GM12878 (cell line): ENCODE data around the gene PTPRN2. TPM values are rescaled to one million over a fixed set of nuclear protein-coding genes. Genes with fewer than 3 reads are reported as not detected.

Source experiments
- ATAC-seq: fragments of 200-7000 bp; cut with Tn5 transposase; 3 replicates; pipeline ENCODE4 v1.9.1; 2020; ENCODE audit warnings: mild to moderate bottlenecking, moderate library complexity
- BruUV-seq: library from RNA; stranded (reverse); fragments of 400-500 nt; replicated peaks from 2 replicates; lab custom pipeline; 2021; lab: Mats Ljungman, UMichigan
- CTCF ChIA-PET: fragments of 300-600 bp; sonication (Branson Sonifier 250); formaldehyde crosslinking; extraction: SDS; loops from one replicate; lab custom pipeline; 2021; ENCODE audit warnings: inconsistent platforms; lab: Yijun Ruan, JAX
- POLR2A ChIA-PET: fragments of 350-600 bp; formaldehyde crosslinking; extraction: SDS; loops from one replicate; lab custom pipeline; 2021; ENCODE audit warnings: inconsistent platforms; lab: Charles Lee
- RAD21 ChIA-PET: fragments of 300-600 bp; sonication (Branson Sonifier 250); formaldehyde crosslinking; loops from one replicate; lab custom pipeline; 2023; ENCODE audit warnings: antibody characterized with exemption; ENCODE audit not compliant: unreplicated experiment; lab: Charles Lee
- SMC1A ChIA-PET: fragments of 300-600 bp; sonication (Branson Sonifier 250); formaldehyde crosslinking; loops from one replicate; lab custom pipeline; 2023; ENCODE audit not compliant: unreplicated experiment, uncharacterized antibody; lab: Charles Lee
- DNase-seq: peaks from one replicate; pipeline ENCODE4 v3.0.0-alpha.2; 2011; ENCODE audit warnings: low read depth, low spot score
- FAIRE-seq: peaks from 3 replicates; lab custom pipeline; 2011; peaks lifted over from hg19 to GRCh38; lab: Jason Lieb, UNC
- H2AFZ ChIP-seq: 2 replicates; pipeline ENCODE4 v1.6.0; 2011; ENCODE audit warnings: low read depth, low read length, control low read depth; ENCODE audit not compliant: control insufficient read depth
- H3K27ac ChIP-seq: 2 replicates; pipeline ENCODE4 v1.5.1; 2011; ENCODE audit warnings: control low read depth; ENCODE audit not compliant: control insufficient read depth, insufficient read depth
- H3K27me3 ChIP-seq, 2 experiments: replicated peaks in 1 of 2; 2 replicates each; pipeline versions ENCODE4 v1.6.0 to v1.6.1; 2011; ENCODE audit warnings: low read length in 1 of 2; ENCODE audit not compliant: control insufficient read depth in 2 of 2, insufficient read depth in 2 of 2
- H3K36me3 ChIP-seq, 2 experiments: 2 replicates each; pipeline ENCODE4 v1.5.1; 2011; ENCODE audit warnings: low read length in 1 of 2; ENCODE audit not compliant: control insufficient read depth in 2 of 2, insufficient read depth in 2 of 2
- H3K4me1 ChIP-seq: 2 replicates; pipeline ENCODE4 v1.6.1; 2011; ENCODE audit warnings: mild to moderate bottlenecking, low read length, moderate library complexity, mixed read lengths; ENCODE audit not compliant: control insufficient read depth, insufficient read depth
- H3K4me2 ChIP-seq: 2 replicates; pipeline ENCODE4 v1.6.0; 2011; ENCODE audit warnings: control low read depth; ENCODE audit not compliant: control insufficient read depth, insufficient read depth
- H3K4me3 ChIP-seq: fragments of 200-600 bp; sonication (generic); 2 replicates; pipeline ENCODE4 v1.5.1; 2016
- H3K79me2 ChIP-seq: 2 replicates; pipeline ENCODE4 v1.6.0; 2011; ENCODE audit warnings: low read length; ENCODE audit not compliant: control insufficient read depth, insufficient read depth
- H3K9ac ChIP-seq: 2 replicates; pipeline ENCODE4 v1.8.0; 2011; ENCODE audit warnings: low read length, control low read depth, mixed read lengths; ENCODE audit not compliant: control insufficient read depth, insufficient read depth
- H3K9me3 ChIP-seq: replicated peaks from 3 replicates; pipeline ENCODE4 v1.5.1; 2011; ENCODE audit warnings: mild to moderate bottlenecking, low read length; ENCODE audit not compliant: control insufficient read depth, insufficient read depth
- H4K20me1 ChIP-seq: 2 replicates; pipeline ENCODE4 v1.6.0; 2011; ENCODE audit not compliant: control insufficient read depth, insufficient read depth
- ASH2L ChIP-seq: fragments of 300-600, 200-600 bp; sonication (generic); IDR thresholded peaks from 2 replicates; pipeline ENCODE4 v1.6.1; 2017; ENCODE audit warnings: low read depth, mild to moderate bottlenecking, borderline replicate concordance
- BHLHE40 ChIP-seq, 2 experiments: fragments of 450-650 bp in 1 of 2; IDR thresholded peaks; 2 replicates each; pipeline ENCODE4 v1.6.1; 2011 to 2017; ENCODE audit warnings: low read depth in 2 of 2, borderline replicate concordance in 1 of 2, improper control_type of control experiment in 1 of 2, low read length in 1 of 2, mild to moderate bottlenecking in 1 of 2
- CBX5 ChIP-seq: sonication (generic); IDR thresholded peaks from 2 replicates; pipeline ENCODE4 v1.6.1; 2016; ENCODE audit warnings: low read depth, moderate library complexity, mild to moderate bottlenecking, inconsistent platforms
- CEBPZ ChIP-seq: fragments of 150-350 bp; IDR thresholded peaks from 2 replicates; pipeline ENCODE4 v1.6.1; 2016; ENCODE audit warnings: low read depth, low read length
- CHD1 ChIP-seq: IDR thresholded peaks from 2 replicates; pipeline ENCODE4 v1.6.1; 2012; ENCODE audit warnings: low read depth, low read length, improper control_type of control experiment
- CUX1 ChIP-seq: IDR thresholded peaks from 2 replicates; pipeline ENCODE4 v1.6.1; 2012; ENCODE audit warnings: improper control_type of control experiment, low read depth, low read length; ENCODE audit not compliant: insufficient replicate concordance
- DPF2 ChIP-seq: fragments of 450-650 bp; IDR thresholded peaks from 2 replicates; pipeline ENCODE4 v1.6.1; 2017; ENCODE audit warnings: mild to moderate bottlenecking
- HSF1 ChIP-seq: fragments of 150-350 bp; IDR thresholded peaks from 2 replicates; pipeline ENCODE4 v1.6.1; 2014; ENCODE audit warnings: mild to moderate bottlenecking, low read depth, low read length
- MXI1 ChIP-seq: fragments of 150-350 bp; IDR thresholded peaks from 2 replicates; pipeline ENCODE4 v1.6.1; 2011; ENCODE audit warnings: low read depth, mild to moderate bottlenecking, inconsistent platforms, low read length, improper control_type of control experiment
- NFYA ChIP-seq: IDR thresholded peaks from 2 replicates; pipeline ENCODE4 v1.6.1; 2011; ENCODE audit warnings: low read depth, mild to moderate bottlenecking, low read length, improper control_type of control experiment, borderline replicate concordance
- PML ChIP-seq: IDR thresholded peaks from 2 replicates; pipeline ENCODE4 v1.6.1; 2012; ENCODE audit warnings: low read length, inconsistent platforms
- RCOR1 ChIP-seq: conservative IDR thresholded peaks from 2 replicates; pipeline ENCODE4 v1.6.1; 2012; ENCODE audit warnings: low read depth, low read length, improper control_type of control experiment
- ZNF207 ChIP-seq: fragments of 450-650 bp; IDR thresholded peaks from 2 replicates; pipeline ENCODE4 v1.6.1; 2014; ENCODE audit warnings: antibody characterized with exemption, mild to moderate bottlenecking, borderline replicate concordance
- ZZZ3 ChIP-seq: IDR thresholded peaks from 2 replicates; pipeline ENCODE4 v1.6.1; 2011; ENCODE audit warnings: low read depth; ENCODE audit not compliant: control insufficient read depth, insufficient read length
- WGBS: methylation state at CpG from one replicate; pipeline ENCODE4 v1.1.6; 2016; ENCODE audit warnings: low lambda C conversion rate; ENCODE audit not compliant: insufficient replicate concordance, insufficient coverage; ENCODE audit errors: missing lambda C conversion rate; 5-methylcytosine and 5-hydroxymethylcytosine counted together
- in situ Hi-C: fragments of 300-500 bp; cut with MboI; formaldehyde crosslinking; loops from 9 replicates; pipeline ENCODE4 v1.14.3; 2018; ENCODE audit warnings: mixed read lengths
- intact Hi-C: fragments of 100-400 bp; cut with micrococcal nuclease; formaldehyde crosslinking; loops from one replicate; pipeline ENCODE4 v1.14.2; 2022; ENCODE audit not compliant: unreplicated experiment
- polyA plus RNA-seq, 11 experiments: library from polyadenylated mRNA; depleted of rRNA in 4 of 11; unstranded in 6 of 11; stranded (reverse) in 5 of 11; fragments of >200 nt; fragmentation: Nextera tagmentation in 4 of 11; fragmentation: Illumina TruSeq in 1 of 11; extraction: Ambion mirVana in 4 of 11; extraction: Trizol in 1 of 11; gene quantifications; 1 replicate in 1 of 11; 2 replicates in 10 of 11; pipeline versions ENCODE4 v1.2.1 to v1.2.3, GENCODE V29; 2011 to 2016; ENCODE audit warnings: inconsistent platforms in 2 of 11, missing spikeins in 2 of 11, low read depth in 1 of 11
- total RNA-seq, 4 experiments: library from RNA; depleted of rRNA in 3 of 4; stranded (reverse); fragments of >200 nt in 3 of 4; fragmentation: Illumina TruSeq in 1 of 4; extraction: Trizol in 1 of 4; gene quantifications; 2 replicates each; pipeline versions ENCODE4 v1.2.1 to v1.2.3, GENCODE V29; 2013 to 2021

PTPRN2 gene
- total and polyA plus RNA-seq, 10 of the 15 experiments (the other 5 are each of a cell fraction or from before 2014, with no cell fraction given) = 5.4 TPM; not detected in 9

- 79% methylated on average over 10 of the region's 74 CpGs for WGBS
- H2AFZ ChIP-seq = no peak overlapping the region
- intact Hi-C loops = no loop called here
- no peak for TF ChIP-seq HSF1
- no peak for TF ChIP-seq ZNF207
- no peak for TF ChIP-seq BHLHE40 (IDR thresholded peaks at IDR 0.05; ENCODE audit: borderline replicate concordance in 1 of 2, low read depth in 2 of 2, low read length in 1 of 2)
- no peak for TF ChIP-seq DPF2
- no peak for TF ChIP-seq CUX1
- no peak for TF ChIP-seq ZZZ3
- no peak for TF ChIP-seq CEBPZ
- TF ChIP-seq ASH2L = no peak
- TF ChIP-seq CBX5 = no peak
- TF ChIP-seq RCOR1 = no peak
- TF ChIP-seq NFYA = no peak
- TF ChIP-seq CHD1 = no peak
- no peak for TF ChIP-seq PML
- no peak for TF ChIP-seq MXI1
These were observed 903.3 kb downstream of the PTPRN2 start for GRCh38 chr7:157684157-157684908.

More at GRCh38 chr7:157684157-157684908, 903.3 kb downstream of the PTPRN2 start:
- SMC1A ChIA-PET = no interaction called here
- CTCF ChIA-PET = no interaction called here
- in situ Hi-C loops = no loop called here
- Histone ChIP-seq H4K20me1 (no peaks in the 10 kb centered on the region), H3K4me1 (no peaks in the 10 kb centered on the region), H3K27ac (no peak overlapping the region), H3K36me3 (no peaks in the 10 kb centered on the region), H3K27me3 (no peaks in the 10 kb centered on the region; a peak in 2 of 4 replicates), H3K4me3 (no peak overlapping the region), H3K4me2 (no peak overlapping the region), H3K9ac (no peak overlapping the region), H3K9me3 (no peaks in the 10 kb centered on the region; the same call in 2 of the 3 replicates), H3K79me2 (no peaks in the 10 kb centered on the region)
- DNase-seq (no peak), ATAC-seq (no peak), FAIRE-seq (no peak)
- RAD21 ChIA-PET = no interaction called here
- POLR2A ChIA-PET = no interaction called here
- no TSS peak for BruUV-seq
